Fibroblast of skin of left quadriceps (primary cell): ENCODE data around the gene CD1B.
"Not testable (repeated sequence)": the region's sequence is repeated elsewhere in the genome, so short reads cannot be mapped to it uniquely, and the experiment has no call there.

Experiments
- DNase-seq, 2 experiments: peaks; one replicate each; pipeline ENCODE4 v3.0.0-alpha.2; 2013; ENCODE audit warnings: low read depth in 2 of 2

The CD1B gene

DNA sequence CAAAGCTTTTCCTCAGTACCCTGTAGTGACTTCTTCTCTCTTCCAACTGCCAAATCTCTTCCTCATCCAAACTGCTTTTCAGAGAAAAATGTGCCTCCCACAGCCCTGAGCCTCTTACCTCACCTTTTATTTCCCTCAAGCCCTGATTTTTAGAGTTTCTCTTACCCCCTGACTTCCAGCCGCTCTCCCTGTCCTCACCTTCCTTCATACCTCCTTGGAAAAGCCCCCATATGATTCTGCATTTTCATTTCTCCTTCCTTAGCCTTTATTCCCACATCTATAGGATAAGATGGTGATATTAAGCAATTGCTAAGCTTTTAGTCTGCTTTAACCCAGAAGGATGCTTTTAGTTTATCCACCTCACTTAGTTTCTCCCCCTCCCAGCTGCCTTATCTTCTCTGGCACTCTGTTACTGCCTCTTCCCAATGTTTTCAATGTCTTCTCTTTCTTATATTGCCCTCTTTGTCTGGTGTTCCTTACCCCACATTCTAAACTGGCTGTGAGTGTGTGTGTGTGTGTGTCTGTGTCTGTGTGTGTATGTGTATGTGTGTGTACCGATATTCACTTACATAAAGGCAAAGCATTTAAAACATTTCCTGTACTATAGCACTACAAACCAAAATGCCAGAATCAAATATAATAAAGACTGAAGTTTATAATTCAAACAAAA lies at the start of gene CD1B:
Gene CD1B, minus strand, starts transcription at position 51 of the 670 bp plus-strand sequence. CDS start 108 bp downstream, outside the sequence.
- no peak for DNase-seq

DNA sequence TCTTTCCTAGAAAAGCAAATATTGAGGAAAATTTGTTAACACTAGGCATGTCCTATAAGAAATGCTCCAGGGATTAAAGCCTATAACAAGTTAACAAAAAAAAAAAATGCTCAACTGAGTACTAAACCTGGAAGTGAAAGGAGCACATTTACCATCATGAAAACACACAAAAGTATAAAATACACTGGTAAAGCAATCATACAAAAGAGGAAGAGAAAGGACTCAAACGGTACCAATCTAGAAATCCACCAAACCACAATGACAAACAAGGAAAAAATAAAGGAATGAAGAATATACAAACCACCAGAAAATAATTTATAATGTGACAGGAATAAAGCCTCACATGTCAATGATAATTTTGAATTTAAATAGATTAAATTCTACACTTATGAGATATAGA lies 43.5 kb upstream of the CD1B start:
- no peak for DNase-seq

DNA sequence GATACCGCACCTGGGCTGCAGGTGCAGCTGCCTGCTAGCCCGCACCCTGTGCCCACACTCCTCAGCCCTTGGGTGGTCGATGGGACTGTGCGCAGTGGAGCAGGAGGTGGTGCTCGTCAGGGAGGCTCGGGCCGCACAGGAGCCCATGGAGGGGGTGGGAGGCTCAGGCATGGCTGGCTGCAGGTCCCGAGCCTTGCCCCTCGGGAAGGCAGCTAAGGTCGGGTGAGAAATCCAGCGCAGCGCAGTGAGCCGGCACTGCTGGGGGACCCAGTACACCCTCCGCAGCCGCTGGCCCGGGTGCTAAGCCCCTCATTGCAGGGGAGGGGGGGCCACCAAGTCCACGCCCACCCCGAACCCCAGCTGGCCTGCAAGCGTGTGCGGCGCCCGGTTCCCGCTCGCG lies 42.8 kb upstream of the CD1B start:
- not testable (repeated sequence) for DNase-seq

DNA sequence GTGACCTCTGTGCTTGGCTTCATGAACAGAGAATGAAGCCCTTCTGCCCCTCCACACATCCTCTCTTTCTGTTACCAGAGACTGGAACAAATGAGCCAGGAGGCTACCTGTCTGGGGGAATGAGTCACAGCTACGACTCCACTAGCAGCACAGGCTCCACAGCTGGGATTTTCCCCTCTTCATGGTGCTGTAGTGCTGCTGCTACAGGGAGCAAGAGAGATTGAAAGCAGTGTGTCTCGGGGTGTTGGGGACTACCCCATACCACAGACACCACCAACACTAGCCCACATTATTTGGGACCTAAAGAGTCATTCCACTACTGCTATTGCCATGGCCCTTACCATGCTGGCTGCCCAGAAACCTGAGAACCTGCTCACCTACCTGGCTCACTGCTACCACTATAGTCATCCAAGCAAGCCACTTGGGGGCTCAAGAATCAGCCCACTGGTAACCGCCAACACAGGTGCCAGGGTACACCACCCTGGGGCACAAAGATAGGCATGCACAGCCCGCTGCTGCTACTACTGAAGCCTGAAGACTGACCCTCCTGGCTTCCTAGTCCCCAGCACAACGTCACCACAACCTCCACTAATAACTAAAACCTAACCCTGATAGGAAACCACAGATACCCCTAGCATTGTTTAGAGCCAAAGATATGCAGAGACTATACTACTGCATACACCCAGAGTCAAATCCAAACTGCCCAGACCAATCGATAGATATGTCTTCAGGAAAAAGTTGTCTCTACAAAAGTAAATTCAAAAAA lies 40.0 kb upstream of the CD1B start:
- DNase-seq: no peak

DNA sequence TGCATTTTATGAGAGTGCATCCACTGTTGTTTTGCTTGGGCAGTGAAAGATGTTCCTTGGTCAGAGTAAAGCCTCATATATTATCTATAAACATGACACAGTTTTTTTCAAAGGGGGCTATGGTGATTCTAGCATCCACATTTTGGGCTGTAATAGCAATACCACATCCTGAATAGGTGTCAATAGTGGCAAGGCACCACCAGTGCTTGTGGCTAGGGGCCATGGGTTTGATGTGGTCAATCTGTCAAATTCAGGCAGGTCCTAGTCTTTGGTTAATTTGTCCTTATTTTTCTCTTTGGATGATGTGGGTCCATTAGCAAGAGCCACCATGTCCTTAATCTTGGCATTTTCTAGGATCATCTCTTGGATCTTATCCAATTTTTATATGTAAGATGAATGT lies 35.5 kb upstream of the CD1B start:
- no peak for DNase-seq

DNA sequence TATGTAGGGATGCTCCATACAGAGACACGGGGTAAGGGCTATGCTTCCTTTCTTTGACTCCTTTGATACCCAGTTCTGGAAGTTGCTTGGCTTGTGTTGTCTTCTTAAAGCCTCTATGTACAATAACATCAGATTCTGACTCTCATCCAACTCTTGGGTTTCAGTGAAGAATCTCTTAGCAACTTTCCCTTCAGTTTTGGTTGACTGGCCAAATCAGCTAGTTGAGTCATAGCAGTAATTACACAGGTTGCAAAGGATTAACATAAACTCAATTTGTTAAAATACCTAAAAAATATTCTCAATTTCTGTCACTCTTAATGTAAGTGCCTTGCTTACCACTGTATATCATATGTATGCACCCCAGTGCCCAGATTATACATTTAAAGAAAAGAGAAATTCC lies 31.6 kb upstream of the CD1B start:
- no peak for DNase-seq

DNA sequence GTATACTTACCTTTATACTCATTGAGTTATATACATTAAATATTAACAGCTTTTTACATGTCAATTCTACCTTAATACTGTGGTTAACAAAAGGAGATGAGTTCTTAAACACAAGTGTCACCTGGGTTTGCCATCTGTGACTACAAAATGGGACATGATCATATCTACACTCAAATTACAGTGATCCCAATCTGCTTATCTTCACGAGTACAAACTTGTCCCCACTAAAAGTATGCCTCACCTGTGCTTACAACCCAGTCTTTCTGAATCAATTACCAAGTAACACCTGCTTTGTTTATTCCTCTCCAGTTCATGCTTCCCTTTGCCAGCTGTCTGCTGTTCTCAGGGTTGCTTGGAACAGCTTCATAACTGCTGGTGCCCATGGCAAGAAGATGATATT lies 31.2 kb upstream of the CD1B start:
- DNase-seq: no peak

DNA sequence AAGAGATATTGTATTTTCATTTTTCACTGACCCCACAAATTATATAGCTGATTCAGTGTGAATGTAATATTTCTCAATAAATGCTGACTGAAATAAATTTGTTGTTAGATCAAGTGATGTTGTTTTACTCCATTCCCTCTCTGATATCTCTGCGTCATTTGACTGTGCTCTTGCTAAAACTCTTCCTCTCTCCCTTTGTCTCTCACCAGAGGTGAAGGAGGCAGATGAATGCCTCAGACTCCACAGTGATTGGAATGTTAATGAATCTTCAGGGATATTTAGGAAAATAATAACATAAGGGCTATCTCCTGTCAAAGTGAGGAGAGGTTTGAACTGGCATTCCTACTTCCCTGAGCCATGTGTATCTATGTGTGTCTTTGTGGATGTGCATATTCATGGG lies 26.1 kb upstream of the CD1B start:
- DNase-seq: no peak

DNA sequence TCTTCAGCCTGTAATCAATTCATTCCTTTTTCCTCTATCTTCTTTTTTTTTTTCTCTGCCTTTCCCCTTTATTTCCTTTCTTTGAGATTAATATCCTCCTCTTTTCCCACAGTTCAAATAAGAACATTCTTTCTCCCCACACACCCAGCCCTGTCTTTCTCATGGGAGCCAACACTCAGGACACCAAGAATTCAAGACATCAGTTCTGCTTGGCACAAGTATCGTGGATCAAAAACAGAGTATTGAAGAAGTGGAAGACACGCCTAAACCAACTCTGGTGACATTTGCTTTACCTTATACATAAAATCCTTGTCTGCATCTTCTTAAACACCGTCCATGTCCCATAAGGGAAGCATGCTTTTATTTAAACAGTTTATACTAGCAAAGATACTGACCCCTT lies 25.3 kb upstream of the CD1B start:
- DNase-seq: no peak

DNA sequence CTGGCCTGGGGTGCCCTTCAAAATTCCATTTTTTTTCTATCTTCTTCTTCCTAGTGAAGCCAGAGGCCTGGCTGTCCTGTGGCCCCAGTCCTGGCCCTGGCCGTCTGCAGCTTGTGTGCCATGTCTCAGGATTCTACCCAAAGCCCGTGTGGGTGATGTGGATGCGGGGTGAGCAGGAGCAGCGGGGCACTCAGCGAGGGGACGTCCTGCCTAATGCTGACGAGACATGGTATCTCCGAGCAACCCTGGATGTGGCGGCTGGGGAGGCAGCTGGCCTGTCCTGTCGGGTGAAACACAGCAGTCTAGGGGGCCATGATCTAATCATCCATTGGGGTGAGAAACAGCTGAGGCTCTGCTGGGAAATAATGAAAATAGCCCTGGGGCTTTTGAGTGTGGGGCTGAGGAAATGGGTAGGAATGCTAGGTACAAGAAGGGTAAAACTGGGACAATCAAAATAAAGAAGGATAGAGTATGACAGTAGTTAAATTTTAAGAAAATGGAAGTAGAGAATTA lies 24.5 kb upstream of the CD1B start:
- no peak for DNase-seq

DNA sequence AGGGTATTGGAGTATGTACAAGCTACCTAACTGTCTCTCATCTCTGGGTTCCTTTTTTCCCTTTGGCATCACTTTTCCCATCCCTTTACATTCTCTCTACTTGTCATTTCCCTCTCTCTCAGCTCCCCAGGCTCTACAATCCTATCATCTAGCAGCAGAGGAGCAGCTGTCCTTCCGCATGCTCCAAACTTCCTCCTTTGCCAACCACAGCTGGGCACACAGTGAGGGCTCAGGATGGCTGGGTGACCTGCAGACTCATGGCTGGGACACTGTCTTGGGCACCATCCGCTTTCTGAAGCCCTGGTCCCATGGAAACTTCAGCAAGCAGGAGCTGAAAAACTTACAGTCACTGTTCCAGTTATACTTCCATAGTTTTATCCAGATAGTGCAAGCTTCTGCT lies 22.9 kb upstream of the CD1B start:
- no peak for DNase-seq

DNA sequence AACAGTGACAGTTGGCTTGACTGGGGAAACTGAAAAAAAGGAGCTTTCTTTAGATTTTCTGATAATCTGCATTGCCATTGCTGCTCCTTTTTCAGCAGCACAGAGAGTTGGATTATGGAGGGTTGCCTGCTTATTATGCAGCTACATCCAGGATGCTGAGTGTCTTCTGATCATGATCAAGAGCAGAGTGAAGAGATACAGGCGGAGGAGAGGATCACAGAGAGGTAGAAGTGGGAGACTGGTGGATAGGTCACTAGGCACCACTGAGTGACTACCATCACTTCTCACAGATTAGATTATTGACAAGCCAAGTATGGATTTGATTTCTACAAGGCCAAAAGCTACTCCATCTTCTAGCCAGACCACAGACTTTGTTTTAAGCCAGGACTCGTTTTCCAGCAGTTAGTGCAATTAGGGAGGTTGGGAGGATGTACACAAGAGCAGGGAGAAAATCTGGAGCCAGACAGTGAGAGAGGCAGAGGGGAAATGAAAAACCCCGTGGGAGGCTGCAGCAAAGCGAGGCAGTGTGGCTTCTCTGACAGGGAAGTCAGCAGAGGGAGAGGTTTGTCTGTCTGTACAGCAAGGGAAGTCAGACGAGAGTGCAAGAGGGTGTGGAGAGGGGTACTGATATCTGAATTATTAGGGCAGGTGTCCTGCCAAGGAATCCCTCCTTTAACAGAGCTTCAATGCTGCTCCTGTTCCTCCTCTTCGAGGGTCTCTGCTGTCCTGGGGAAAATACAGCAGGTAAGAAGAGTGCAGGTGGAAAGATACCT lies 22.2 kb upstream of the CD1B start, which contains the start of gene CD1E:
Gene CD1E, plus strand, starts transcription at position 592 of the 773 bp plus-strand sequence. Its CDS starts 95 bp downstream, at position 687.
- no peak for DNase-seq

DNA sequence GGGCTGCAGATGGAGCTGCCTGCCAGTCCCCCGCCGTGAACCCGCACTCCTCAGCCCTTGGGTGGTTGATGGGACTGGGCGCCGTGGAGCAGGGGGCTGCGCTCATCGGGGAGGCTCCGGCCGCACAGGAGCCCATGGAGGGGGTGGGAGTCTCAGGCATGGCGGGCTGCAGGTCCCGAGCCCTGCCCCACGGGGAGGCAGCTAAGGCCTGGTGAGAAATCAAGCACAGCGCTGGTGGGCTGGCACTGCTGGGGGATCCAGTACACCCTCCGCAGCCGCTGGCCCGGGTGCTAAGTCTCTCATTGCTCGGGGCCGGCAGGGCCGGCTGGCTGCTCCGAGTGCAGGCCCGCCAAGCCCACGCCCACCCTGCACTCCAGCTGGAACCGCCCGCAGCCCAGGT lies 17.6 kb upstream of the CD1B start:
- DNase-seq: not testable (repeated sequence)

DNA sequence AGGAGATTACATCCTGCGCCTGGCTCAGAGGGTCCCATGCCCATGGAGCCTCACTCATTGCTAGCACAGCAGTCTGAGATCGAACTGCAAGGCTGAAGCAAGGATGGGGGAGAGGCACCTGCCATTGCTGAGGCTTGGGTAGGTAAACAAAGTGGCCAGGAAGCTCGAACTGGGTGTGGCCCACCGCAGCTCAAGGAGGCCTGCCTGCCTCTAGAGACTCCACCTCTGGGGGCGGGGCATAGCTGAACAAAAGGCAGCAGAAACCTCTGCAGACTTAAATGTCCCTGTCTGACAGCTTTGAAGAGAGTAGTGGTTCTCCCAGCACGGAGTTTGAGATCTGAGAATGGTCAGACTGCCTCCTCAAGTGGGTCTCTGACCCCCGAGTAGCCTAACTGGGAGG lies 5.1 kb upstream of the CD1B start:
- DNase-seq: not testable (repeated sequence)

DNA sequence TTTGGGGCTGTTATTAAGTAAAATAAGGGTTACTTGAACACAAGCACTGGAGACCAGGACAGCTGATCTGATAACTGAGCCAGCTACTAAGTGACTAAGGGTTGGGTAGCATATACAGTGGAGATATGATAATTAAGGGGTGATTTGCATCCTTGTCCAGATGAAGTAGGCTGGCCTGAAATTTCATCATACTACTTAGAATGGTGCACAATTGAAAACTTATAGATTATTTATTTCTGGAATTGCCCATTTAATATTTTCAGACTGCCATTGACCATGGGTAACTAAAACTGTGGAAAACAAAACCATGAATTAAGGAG lies 3.8 kb upstream of the CD1B start:
- DNase-seq: no peak

DNA sequence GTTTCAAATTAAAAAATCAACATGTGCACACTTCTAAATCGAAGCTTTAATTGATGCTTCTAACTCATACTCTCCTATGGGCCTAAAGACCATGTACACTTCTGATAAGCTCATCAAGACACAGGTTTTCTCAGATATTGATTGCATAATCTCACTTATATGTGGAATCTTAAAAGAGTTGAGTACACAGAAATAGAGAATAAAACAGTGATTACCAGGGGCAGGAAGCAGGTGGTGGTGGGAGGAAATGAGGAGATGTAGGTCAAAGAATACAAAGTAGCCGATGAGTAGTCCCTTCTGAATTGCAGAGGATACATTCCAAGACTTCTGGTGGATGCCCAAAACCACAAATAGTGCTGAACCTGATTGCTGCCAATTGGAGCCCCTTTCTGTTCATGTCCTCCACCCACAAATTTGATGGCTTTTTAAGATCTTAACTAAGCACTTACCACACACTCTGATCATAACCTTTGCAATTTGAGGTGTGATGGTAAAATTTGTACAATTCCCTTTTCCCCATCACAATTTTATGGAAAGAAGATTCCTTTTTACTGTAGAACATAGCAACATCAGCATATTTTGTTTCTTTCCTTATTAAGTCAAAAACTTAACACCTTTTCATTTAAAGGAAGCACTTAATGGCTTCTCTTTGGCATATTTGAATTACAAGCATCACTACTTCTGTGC lies 3.3 kb upstream of the CD1B start:
- no peak for DNase-seq

DNA sequence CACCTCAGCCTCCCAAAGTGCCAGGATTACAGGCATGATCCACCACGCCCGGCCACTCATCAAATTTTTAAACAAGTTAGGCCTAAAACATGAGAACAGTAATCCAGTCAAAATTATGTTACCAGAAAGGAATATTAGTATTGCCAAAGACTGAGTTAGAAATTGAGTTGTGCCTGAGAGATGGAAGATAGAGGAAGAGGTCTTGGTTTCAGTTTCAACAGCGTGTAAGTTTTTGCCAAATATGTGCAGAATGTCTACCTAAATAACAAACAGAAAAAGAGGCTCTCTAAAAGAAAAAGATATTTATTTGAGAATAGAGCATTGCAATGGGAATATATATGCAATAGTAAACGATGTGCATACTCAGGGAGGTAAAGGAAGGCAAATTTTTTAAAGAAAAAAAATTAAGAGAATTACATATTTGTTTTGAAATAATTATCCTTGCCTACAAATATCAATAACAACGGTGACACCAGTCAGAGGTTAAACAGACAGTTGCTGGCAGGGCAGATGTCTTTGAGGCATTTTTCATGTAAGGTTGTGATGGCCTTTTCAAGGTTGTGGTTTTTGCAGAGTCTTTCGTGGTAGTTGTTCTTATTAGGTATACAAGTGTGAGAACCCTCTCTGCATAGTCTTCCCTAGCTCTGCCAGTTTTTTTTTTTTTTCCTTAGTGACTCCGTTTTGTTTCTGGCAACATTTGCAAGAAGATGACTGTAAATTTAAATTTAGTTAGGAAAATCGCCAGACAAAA lies 2.2 kb upstream of the CD1B start:
- DNase-seq: no peak

DNA sequence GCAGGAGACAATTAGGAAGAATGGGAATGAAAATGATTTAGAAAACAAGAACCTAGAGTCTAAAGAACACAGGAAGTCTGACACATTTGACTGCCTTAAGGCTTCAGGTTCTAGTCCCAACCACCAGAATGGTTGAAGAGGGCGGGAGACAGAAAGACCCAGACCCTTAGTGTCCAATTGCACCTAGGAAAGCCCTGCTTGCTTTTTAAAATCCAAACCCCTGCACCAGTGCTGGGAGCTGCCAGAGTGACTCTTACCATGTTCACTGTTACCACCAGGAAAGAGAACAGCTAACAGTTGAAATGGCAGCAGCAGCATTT lies 265 bp downstream of the CD1B start:
- no peak for DNase-seq

DNA sequence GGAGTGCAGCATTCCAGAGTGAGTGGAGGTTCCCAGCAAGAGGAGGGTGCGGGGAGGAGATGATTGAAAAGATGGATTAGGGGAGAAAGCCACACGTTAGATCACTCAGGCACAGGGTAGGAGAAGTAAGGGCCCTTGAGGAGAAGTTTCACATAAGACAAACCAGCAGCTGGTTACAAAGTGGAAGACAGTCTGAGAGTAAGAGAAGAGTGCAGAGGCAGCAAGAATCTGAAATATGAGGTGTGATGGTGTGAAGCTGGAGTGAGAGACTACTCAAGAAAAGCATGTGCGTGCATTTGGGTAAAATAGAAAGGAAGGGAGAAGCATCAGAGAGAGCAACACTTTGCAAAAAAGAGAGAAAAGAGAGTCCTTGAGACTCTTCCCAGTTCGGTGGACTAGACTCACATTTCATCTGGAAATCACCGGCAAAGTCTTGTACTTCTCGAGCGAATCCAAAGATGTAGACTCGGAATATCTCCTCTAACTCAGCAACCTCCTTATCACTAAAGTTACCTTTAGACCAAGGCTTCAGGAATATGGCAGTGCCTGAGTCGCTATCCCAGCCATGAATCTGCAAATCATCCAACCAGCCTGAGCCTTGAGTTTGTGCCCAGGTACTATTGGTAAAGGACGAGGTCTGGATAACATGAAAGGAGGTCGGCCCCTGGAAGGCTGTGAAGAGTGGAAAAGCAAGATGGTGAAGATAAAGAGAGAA lies 783 bp downstream of the CD1B start:
- no peak for DNase-seq

DNA sequence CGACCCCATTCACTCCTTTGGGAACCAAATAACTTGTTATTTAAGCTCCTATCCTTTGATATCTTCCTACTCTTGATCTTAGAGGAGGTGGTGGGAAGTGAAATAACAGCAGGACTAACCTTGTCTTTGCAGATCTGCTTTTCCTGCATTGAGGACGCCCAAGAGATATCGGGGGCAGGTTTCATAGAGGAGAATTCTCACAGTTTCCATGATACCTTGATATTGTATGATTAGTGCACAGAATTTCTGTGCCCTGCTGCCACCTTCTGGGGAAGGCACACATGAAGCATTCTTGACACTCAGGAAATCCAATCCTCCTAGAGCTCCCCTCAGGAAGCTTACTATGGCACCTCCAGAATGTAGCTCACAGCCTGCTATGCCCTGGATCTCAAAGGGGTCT lies 1.6 kb downstream of the CD1B start:
- no peak for DNase-seq

DNA sequence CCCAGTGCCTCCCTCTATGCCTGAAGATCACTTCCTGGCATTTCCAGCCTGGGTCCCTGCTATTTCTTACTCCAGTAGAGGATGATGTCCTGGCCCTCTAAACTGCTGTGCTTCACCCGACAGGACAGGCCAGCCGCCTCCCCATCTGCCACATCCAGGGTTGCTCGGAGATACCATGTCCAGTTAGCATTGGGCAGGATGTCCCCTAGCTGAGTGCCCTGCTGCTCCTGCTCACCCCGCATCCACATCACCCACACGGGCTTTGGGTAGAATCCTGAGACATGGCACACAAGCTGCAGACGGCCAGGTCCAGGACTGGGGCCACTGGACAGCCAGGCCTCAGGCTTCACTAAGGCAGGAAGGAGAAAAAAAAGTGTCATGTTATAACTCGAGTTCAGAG lies 2.0 kb downstream of the CD1B start:
- no peak for DNase-seq
